ENCODE measurements around the gene C1QTNF6.

DNA sequence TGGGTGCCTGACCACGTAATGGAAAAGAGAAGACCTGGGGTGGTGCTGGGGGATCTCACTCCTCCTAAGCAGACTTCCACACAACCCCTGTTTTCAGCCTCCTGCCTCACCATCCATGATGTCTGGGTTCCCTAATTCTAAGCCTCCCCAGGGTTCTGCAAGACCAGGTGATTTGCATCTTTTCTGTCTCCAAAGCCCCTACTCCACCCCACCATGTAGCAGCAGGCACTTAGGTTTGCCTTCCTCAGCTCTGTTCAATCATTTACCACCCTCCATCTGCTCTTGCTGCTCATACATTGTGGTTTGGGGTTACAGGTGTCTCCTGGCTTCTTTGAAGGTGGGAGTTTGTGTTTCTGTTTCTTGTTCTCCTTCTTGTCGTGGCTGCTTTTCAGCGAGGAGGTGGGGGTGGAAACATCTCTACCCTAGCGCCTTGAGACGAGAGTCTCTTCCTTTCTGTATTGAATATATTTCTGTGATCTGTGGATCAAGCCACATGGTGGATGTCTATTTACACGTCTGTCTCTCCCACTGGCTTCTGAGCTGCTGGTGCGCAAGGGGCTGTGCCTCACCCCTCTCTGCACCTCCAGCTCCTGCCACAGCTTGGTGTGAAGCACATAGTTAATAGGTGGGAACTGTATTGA, 30.8 kb upstream of the C1QTNF6 start:
- TF ChIP-seq CTCF (IDR thresholded peaks at IDR 0.05) = no peak
- TF ChIP-seq ZFX (IDR thresholded peaks at IDR 0.05; ENCODE audit: borderline replicate concordance) = no peak

All from 22Rv1 (cell line).